Hepatocyte (in vitro differentiated cells): ENCODE data around the gene REXO5. TPM values are rescaled to one million over a fixed set of nuclear protein-coding genes. Genes with fewer than 3 reads are reported as not detected.
A peak's percentile ranks its signal among the peaks of the same experiment; 100 is the strongest.
"Not testable (repeated sequence)": the region's sequence is repeated elsewhere in the genome, so short reads cannot be mapped to it uniquely, and the experiment has no call there.

Experiments
- DNase-seq: peaks from one replicate; pipeline ENCODE4 v3.0.0-alpha.2; 2016; ENCODE audit warnings: low spot score
- H2AFZ ChIP-seq: fragments of 200-600 bp; sonication (generic); 2 replicates; pipeline ENCODE4 v1.6.0; 2016; ENCODE audit warnings: antibody characterized with exemption, mild to moderate bottlenecking
- H3K27ac ChIP-seq: fragments of 200-600 bp; sonication (generic); 2 replicates; pipeline ENCODE4 v1.5.1; 2016; ENCODE audit warnings: mild to moderate bottlenecking
- H3K27me3 ChIP-seq: fragments of 200-600 bp; sonication (generic); 2 replicates; pipeline ENCODE4 v1.6.1; 2016
- H3K36me3 ChIP-seq: fragments of 200-600 bp; sonication (generic); replicated peaks from 2 replicates; pipeline ENCODE4 v1.5.1; 2016; ENCODE audit warnings: low read depth; ENCODE audit not compliant: insufficient read depth
- H3K4me1 ChIP-seq: fragments of 200-600 bp; sonication (generic); 2 replicates; pipeline ENCODE4 v1.5.1; 2016; ENCODE audit warnings: mild to moderate bottlenecking, moderate library complexity; ENCODE audit not compliant: insufficient read depth
- H3K4me2 ChIP-seq: fragments of 200-600 bp; sonication (generic); 2 replicates; pipeline ENCODE4 v1.6.0; 2016
- H3K4me3 ChIP-seq: fragments of 200-600 bp; sonication (generic); 2 replicates; pipeline ENCODE4 v1.5.1; 2016; ENCODE audit warnings: mild to moderate bottlenecking
- H3K79me2 ChIP-seq: fragments of 200-600 bp; sonication (generic); 2 replicates; pipeline ENCODE4 v1.6.0; 2017; ENCODE audit warnings: mild to moderate bottlenecking
- H3K9me2 ChIP-seq: fragments of 200-600 bp; sonication (generic); replicated peaks from 2 replicates; pipeline ENCODE4 v1.6.0; 2017; ENCODE audit warnings: mild to moderate bottlenecking; ENCODE audit not compliant: insufficient read depth
- H3K9me3 ChIP-seq: fragments of 200-600 bp; sonication (generic); 2 replicates; pipeline ENCODE4 v1.5.1; 2016; ENCODE audit warnings: low read depth, mild to moderate bottlenecking
- H4K20me1 ChIP-seq: fragments of 200-600 bp; sonication (generic); 2 replicates; pipeline ENCODE4 v1.6.0; 2016; ENCODE audit warnings: mild to moderate bottlenecking; ENCODE audit not compliant: insufficient read depth, poor library complexity, severe bottlenecking
- EZH2 ChIP-seq: fragments of 200-600 bp; sonication (generic); IDR thresholded peaks from 2 replicates; pipeline ENCODE4 v1.6.1; 2016; ENCODE audit warnings: antibody characterized with exemption, mild to moderate bottlenecking, borderline replicate concordance
- EZH2phosphoT487 ChIP-seq: fragments of 200-600 bp; sonication (generic); IDR thresholded peaks from one replicate; pipeline ENCODE4 v1.6.1; 2018; ENCODE audit warnings: antibody characterized with exemption, mild to moderate bottlenecking, low read depth, moderate library complexity; ENCODE audit not compliant: unreplicated experiment, severe bottlenecking
- WGBS: methylation state at CpG from one replicate; pipeline ENCODE4 v1.1.6; 2016; ENCODE audit warnings: low lambda C conversion rate; ENCODE audit errors: missing lambda C conversion rate; 5-methylcytosine and 5-hydroxymethylcytosine counted together
- polyA plus RNA-seq: library from polyadenylated mRNA; unstranded; fragments of >200 nt; fragmentation: Nextera tagmentation; extraction: Ambion mirVana; gene quantifications from 2 replicates; pipeline ENCODE4 v1.2.1, GENCODE V29; 2016
- total RNA-seq: library from RNA; depleted of rRNA; stranded (reverse); fragments of >200 nt; gene quantifications from 2 replicates; pipeline ENCODE4 v1.2.3, GENCODE V29; 2014
- TF ChIP-seq, protein P1 (sequence below): fragments of 200-600 bp; sonication (generic); IDR thresholded peaks from 2 replicates; pipeline ENCODE4 v1.5.1; 2016; ENCODE audit warnings: antibody characterized with exemption, mild to moderate bottlenecking; ENCODE audit not compliant: poor library complexity

REXO5 gene
- total and polyA plus RNA-seq, 2 experiments from 2014 or later, result 3.5 to 3.6 TPM

GRCh38 chr16:20862162-20862960 lies 56.0 kb downstream of the REXO5 start:
- peaks cover 20% of the 10 kb centered on the region for H4K20me1 ChIP-seq
- H3K4me2 ChIP-seq, result no peak overlapping the region
- H2AFZ ChIP-seq, result no peak overlapping the region
- no peaks in the 10 kb centered on the region for H3K27me3 ChIP-seq
- peaks cover 79% of the 10 kb centered on the region for H3K79me2 ChIP-seq
- 97% methylated on average over 21 of the region's 21 CpGs for WGBS
- H3K4me1 ChIP-seq, result peaks cover 15% of the 10 kb centered on the region
- H3K4me3 ChIP-seq, result no peak overlapping the region
- H3K36me3 ChIP-seq, result no peaks in the 10 kb centered on the region
- DNase-seq, result no peak
- no peak overlapping the region for H3K27ac ChIP-seq
- H3K9me2 ChIP-seq, result no peaks in the 10 kb centered on the region
- H3K9me3 ChIP-seq, result no peaks in the 10 kb centered on the region
- TF ChIP-seq, protein P1, sequence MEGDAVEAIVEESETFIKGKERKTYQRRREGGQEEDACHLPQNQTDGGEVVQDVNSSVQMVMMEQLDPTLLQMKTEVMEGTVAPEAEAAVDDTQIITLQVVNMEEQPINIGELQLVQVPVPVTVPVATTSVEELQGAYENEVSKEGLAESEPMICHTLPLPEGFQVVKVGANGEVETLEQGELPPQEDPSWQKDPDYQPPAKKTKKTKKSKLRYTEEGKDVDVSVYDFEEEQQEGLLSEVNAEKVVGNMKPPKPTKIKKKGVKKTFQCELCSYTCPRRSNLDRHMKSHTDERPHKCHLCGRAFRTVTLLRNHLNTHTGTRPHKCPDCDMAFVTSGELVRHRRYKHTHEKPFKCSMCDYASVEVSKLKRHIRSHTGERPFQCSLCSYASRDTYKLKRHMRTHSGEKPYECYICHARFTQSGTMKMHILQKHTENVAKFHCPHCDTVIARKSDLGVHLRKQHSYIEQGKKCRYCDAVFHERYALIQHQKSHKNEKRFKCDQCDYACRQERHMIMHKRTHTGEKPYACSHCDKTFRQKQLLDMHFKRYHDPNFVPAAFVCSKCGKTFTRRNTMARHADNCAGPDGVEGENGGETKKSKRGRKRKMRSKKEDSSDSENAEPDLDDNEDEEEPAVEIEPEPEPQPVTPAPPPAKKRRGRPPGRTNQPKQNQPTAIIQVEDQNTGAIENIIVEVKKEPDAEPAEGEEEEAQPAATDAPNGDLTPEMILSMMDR, result no peak
- TF ChIP-seq EZH2, result no peak
- no peak for TF ChIP-seq EZH2phosphoT487

GRCh38 chr16:20864376-20864775 lies 58.0 kb downstream of the REXO5 start:
- Histone ChIP-seq H4K20me1 (peaks cover 28% of the 10 kb centered on the region), H3K79me2 (peaks cover 91% of the 10 kb centered on the region), H3K4me1 (peaks cover 23% of the 10 kb centered on the region), H3K27ac (peak overlapping the region; percentile 78)
- H3K9me2 ChIP-seq, H3K36me3 ChIP-seq, H3K27me3 ChIP-seq, H3K9me3 ChIP-seq, H2AFZ ChIP-seq, H3K4me3 ChIP-seq, DNase-seq, H3K4me2 ChIP-seq: not testable (repeated sequence)
- 96% methylated on average over 6 of the region's 6 CpGs for whole genome bisulfite sequencing

DNA sequence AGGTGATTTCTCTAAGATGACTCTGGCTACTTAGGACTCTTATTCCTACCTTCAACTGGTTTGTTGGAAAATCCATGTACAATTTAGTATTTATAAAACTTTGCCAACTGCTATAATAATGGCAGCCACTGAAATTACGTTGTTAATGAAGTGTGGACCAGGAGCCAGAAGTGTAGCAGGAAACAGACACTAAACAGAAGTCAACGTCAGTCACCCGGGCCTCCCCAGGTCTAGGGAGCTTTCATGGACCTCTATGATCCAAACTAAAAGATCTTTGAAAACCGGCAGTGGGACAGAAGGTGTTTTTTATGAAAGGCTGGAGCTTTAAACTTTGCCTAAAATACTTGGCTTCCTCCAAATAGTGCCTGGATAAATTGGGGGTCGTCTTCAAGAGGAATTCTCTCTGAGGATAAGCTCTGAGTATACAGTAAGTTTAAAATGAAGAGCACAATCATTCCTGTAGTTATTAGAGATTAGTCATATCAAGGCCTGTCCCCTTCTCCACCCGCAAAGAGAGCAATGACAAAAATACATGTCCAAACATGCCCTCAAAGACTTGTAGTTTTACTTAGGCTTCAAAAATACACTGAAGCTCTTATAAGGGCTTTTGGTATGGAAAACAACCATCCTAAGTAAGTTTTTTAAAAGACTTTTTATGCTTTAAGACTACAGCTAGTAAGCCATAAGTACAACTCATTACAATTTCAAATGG lies 59.2 kb downstream of the REXO5 start:
- no peaks in the 10 kb centered on the region for H3K27me3 ChIP-seq
- H3K4me2 ChIP-seq, result peak overlapping the region; percentile 3
- H3K27ac ChIP-seq, result peak overlapping the region; percentile 78
- H2AFZ ChIP-seq, result no peak overlapping the region
- 59% methylated on average over 6 of the region's 6 CpGs for WGBS
- H3K36me3 ChIP-seq, result no peaks in the 10 kb centered on the region
- no peak for DNase-seq
- TF ChIP-seq EZH2 (no peak), EZH2phosphoT487 (no peak)
- TF ChIP-seq, protein P1, result no peak
- peaks cover 38% of the 10 kb centered on the region for H4K20me1 ChIP-seq
- H3K9me2 ChIP-seq, result no peaks in the 10 kb centered on the region
- peaks cover 26% of the 10 kb centered on the region for H3K4me1 ChIP-seq
- peaks cover 94% of the 10 kb centered on the region for H3K79me2 ChIP-seq
- no peak overlapping the region for H3K4me3 ChIP-seq
- H3K9me3 ChIP-seq, result no peaks in the 10 kb centered on the region

GRCh38 chr16:20866145-20866772 lies 59.9 kb downstream of the REXO5 start:
- Histone ChIP-seq H3K27me3 (no peaks in the 10 kb centered on the region), H2AFZ (no peak overlapping the region), H3K27ac (peak overlapping the region; percentile 78), H3K4me2 (peak overlapping the region; percentile 3), H3K4me3 (no peak overlapping the region), H4K20me1 (peaks cover 45% of the 10 kb centered on the region), H3K9me2 (no peaks in the 10 kb centered on the region), H3K36me3 (no peaks in the 10 kb centered on the region), H3K79me2 (peaks cover 94% of the 10 kb centered on the region), H3K4me1 (peaks cover 28% of the 10 kb centered on the region), H3K9me3 (no peaks in the 10 kb centered on the region)
- peak; percentile 80 for DNase-seq
- 34% methylated on average over 6 of the region's 6 CpGs for WGBS
- TF ChIP-seq EZH2phosphoT487 (no peak), EZH2 (no peak)
- TF ChIP-seq, protein P1, result no peak
